HG03460 (cell line): Measurements from ENCODE around the gene RNF121.

Experiments
- ATAC-seq: cut with Tn5 transposase; IDR thresholded peaks from one replicate; pipeline ENCODE4 v1.9.1; 2021; ENCODE audit not compliant: unreplicated experiment

Gene RNF121

DNA sequence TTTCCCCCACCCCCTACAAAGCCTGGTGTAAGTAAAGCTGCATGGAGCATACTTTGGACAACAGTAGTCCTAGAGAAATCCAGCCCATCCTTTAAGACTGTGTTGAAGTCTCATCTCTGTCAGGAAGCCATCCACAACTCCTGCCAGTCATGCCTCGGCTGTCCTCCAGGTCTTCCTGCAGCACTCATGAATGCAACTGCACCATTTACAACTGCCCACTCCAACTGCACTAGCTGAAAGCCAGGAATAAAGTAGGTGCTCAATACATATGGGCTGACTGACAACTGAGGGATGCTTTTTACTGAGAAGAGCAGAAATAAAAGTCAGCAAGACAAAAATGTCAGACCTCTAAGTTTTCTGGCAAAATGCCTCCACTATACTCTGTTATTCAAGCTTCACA is 97.2 kb downstream of the RNF121 start:
- no peak for ATAC-seq

DNA sequence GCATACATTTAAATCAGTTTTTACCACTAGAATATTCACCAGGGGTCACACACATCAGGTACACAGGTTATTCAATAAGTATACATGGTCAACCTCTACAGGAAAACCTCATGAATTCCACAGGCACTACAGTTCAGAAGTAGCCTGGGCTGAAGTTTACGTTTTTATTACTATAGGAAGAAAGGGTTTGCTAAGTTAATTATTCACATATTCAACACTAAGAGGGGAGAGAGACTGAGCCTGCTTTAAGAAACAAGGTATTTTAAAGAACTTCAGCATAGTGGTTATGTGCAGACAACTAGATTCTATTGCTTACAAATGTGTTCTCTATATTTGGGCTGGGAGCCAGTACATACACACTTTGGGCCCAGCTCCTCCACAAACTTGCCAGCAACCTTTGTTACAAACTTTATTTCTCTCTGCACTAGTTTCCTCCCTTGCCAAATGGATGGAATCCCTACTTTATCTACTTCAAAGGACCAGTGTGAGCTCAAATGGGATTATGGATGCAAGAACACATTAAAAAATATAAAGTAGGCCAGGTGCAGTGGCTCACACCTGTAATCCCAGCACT is 101.7 kb downstream of the RNF121 start:
- ATAC-seq, result no peak

DNA sequence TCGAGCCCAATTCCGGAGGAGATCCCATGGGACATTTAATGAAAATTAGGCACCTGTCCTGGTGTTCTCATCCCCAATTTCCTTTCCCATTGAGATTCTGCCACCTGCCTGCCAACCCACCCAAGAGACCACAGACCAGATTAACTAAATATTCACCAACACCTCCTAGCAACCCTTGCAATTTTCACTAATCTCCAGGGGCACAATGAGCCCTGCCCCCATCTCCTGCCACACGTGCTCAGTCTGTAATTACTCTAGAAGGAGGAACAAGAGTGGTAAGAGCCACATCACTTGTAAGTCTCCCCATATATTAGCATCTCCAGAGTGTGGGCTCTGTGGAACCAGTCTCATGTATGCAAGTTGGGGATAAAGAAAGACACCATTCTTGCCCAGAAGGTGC is 107.8 kb downstream of the RNF121 start:
- ATAC-seq, result no peak

DNA sequence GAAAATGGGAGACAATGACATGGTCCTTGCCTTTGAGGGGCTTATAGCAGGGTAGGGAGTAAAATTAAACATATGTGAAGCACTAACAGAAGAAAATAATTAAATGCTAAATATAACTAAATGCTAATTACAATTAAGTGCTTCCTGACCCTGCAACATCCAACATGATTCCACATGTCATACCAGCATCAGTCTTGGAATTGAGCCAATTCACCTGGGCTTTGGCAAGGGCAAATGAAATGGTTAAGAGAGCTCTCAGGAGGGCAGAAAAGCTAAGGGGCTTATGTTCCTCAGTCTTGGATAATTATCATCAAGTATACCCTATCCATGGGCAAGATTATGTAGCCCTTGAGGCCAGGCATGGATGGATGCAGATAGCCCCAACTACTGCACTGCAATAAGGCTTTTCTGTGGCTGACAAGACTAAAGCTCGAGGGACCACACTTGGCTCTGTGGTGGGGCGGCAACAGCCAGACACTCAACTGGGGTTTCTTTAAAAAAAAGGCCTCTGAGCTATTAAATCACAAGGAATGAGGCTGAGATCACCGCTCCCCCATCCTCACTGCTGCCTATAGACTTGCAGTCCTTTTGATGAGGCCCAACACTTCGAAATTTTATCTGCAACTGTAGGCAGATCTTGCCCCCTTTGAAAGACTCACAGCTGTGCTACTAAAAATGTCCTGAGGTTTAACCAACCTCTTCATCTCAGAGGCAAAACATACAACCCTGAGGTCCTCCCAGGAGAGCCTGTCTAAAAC is 108.9 kb downstream of the RNF121 start:
- ATAC-seq, result no peak

DNA sequence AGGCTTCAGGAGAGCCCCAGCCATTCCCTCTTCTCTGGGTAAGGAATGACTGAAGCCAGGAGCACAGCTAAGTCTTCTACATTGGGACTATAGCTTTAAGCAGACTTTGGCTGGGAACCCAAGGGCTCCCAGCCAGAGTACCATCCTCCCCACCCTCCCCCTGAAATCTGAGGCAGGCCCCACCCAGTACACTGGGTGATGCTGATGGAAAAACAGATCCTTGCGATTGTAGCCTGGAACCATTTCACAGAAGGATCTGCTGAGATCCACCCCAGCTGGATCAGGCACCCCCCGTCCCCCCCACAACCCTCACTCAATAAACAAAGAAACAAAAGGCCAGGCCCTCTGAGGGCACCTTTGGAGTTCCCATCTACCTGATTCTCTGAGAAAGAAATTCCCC is 109.6 kb downstream of the RNF121 start:
- ATAC-seq, result no peak

DNA sequence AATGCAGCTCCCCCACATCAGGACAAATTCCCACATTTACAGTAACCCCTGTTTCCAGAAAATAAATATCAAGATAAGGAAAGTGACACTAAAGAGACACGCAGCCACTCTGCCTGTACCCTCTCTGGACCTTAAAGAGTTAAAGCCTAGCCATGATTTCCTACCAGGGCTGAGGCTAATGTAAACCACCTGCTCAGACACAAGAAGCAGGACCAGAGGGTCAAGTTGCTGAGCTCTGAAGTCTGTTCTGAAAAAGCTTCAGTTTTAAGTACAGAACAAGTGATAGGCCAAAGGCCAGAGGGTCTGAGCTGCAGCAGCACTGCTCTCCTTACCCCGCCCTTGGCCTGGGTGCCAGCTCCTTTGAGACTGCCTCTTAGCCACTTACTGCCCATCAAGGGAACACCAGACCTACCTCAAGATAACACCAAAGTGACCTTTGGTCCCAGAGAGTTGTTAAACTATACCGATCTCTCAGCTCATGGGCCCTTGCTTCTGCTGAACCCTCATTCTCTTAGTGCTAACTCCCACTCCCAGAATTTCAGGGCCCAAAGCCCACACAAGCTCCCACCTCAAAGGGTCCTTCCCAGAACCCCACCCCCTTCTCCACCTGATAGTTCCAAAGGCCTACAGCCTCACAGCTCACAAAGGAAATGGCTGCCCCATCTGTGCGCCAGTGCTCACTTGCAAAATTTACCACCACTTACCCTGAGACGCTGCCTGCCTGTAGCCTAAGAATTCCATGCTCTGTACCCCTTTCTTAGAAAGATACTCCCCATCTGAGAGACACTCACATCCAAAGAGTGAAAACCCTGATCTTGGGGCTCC is 110.4 kb downstream of the RNF121 start:
- no peak for ATAC-seq

DNA sequence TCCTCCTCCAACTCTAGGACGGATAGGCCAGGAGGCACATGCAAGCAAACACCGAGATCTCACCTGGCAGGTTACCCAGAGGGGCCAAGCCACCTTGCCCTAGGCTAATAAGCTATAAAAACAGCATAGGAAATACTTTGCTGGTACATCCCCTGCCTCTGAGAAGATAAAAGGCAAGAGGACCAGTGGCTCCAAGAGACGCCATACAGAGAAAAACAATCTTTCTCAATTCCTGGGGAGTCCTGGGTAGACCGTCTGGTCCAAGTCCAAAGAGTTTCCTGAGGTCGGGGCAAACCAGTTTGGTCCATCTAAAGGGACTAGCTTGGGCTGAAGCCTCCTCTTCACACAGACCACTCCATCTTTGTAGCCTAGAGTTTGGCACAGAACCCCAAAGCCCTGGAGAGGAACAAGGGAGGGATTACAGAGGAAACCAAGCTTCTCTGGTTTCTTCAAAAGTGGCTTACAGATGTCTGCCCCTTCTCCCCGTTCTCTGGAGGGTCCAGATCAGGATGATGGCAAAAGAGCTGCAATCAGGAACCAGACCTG is 111.1 kb downstream of the RNF121 start:
- no peak for ATAC-seq

DNA sequence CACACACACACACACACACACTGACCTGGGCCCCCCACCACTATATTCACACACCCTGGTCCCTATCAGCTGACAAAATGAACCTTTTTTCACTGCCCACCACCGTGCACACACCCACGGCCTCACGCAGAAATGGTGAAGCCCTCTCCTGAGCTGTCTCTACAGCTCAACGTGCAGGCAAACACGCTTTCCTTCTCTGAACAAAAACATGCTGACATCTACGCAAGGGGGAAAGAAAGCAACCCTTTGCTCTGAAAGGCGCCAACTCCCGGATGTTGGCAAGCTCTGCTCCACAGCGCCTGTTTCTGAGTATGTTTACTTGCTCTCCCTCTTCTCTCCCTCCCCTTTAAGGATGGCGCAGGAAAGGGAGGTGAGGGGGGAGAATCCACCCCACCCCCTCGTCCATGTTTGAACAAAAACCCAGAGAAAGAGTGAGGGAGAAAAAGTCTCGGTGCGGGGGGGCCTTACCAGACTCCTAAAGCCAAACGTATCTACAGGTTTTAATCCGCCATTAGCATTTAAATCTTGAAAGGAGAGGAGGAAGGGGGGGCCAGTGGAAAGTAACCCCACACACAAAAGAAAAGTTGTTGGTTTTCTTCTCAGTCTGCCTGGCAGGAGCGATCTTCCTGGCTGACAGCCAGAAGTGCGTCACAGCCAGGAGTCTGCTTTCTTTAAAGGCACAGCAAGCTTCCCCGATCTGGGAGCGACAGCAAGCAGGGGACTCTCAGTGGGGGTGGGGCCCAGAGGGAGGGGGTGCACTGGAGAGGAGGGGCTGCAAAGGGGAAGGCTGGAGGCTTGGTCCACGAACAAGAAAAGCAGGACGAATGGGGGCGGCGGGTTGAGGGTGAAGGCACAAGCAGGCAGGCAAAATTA is 111.9 kb downstream of the RNF121 start:
- no peak for ATAC-seq

DNA sequence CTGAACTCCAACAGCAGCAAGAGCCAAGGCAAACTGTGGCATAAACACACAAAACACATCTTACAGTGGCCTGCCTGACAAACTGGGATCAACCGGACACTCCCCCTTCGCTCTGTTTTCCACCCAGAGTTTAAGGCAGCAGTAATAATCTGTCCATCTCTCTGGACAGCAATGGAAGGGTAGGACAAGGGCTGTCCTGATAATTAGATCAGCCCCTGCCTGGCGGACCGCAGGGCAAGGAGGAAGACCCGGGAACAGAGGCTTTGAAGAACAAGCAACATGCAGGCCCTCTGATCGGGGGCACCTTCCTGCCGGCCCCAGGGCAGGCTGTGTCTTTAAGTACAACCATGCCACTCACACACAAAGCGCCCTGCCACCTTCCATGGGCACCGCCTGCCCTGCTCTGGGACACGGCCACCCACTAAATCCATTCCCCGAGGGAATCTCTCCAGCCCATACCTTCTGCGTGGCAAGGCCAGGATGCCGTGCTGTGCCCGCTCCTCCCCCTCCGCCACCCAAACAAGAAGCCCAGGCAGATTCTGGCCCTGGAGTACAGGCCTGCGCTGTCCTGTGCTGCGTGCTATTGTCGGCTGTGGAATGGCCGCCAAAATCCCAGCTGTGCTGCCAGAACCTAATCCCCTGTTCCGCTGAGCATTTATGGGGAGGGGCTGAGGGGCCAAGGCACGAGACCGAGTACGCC is 112.7 kb downstream of the RNF121 start:
- ATAC-seq, result no peak

DNA sequence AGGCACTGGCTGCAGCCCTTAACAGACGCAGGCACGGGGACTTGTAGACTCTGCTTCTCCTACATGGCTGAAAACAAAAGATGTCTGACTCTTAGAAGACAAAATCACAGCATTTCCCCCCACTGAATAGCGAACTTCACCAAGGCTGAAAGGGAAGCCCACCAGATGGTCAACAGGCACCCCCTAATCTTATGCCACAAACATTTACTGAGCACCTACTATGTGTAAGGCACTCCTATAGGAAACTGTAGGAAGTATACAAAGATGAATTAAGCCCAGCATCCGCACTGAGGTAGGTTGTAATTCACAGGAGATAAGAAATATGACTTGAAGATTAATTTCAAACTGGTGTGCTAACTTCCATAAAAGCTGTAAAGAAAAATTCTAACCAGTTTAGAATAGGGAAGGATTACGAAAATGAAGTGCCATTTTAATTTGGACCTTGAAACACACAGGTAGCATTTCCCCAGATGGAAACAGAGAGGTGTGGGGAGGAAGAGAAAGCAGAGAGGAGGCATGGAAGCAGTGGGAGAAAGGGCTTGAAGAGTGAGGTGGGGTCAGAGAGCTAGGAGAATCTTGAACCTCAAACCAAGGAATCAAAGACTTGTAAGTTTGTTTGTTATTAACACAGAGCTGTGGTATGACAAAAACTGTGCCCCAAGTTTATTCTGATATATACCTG is 113.4 kb downstream of the RNF121 start:
- ATAC-seq, result no peak

DNA sequence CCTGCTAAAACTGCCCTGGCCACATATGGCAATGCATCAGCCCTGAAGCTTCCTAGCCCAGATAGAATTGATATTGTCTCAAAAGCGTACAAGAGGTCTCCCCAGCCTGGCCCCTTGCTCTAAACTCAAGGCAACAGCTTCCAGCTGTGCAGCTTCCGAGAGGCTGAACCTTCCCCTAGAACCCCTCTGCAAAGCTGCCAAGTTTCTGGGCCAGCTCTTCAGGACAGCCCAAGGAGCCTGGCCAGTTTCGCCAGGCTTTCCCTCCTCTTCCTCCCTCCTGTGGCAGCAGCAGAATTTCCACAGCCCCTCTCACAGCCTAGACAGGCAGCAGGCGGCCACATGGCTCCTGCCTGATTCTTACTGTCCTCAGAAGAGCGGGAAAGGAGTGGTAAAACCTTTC is 117.0 kb downstream of the RNF121 start:
- ATAC-seq, result no peak
